ELR (cell line): ENCODE results near the gene B9D2.
A peak's percentile ranks its signal among the peaks of the same experiment; 100 is the strongest.
"Not testable (repeated sequence)": the region's sequence is repeated elsewhere in the genome, so short reads cannot be mapped to it uniquely, and the experiment has no call there.

ENCODE experiments used
- DNase-seq: peaks from one replicate; pipeline ENCODE4 v3.0.0-alpha.2; 2015; ENCODE audit warnings: low read depth

B9D2 gene

GRCh38 chr19:41363753-41364523, at the start of gene B9D2:
B9D2 (minus strand) TSS chr19:41364149; CDS start chr19:41363519, 630 bp downstream.
- DNase-seq = peak; percentile 98

GRCh38 chr19:41412953-41413352, 49.0 kb upstream of the B9D2 start:
- no peak for DNase-seq

- no peak for DNase-seq
Observed at GRCh38 chr19:41411968-41412265, 48.0 kb upstream of the B9D2 start.

- no peak for DNase-seq
Observed at GRCh38 chr19:41411100-41411967, 47.4 kb upstream of the B9D2 start.

- no peak for DNase-seq
Observed at GRCh38 chr19:41410336-41411054, 46.5 kb upstream of the B9D2 start.

- DNase-seq = peak; percentile 53
Observed at GRCh38 chr19:41409288-41409687, 45.3 kb upstream of the B9D2 start.

GRCh38 chr19:41408846-41409245, 44.9 kb upstream of the B9D2 start:
- not testable (repeated sequence) for DNase-seq

- no peak for DNase-seq
Observed at GRCh38 chr19:41408256-41408655, 44.3 kb upstream of the B9D2 start.

GRCh38 chr19:41407271-41407670, 43.3 kb upstream of the B9D2 start:
- no peak for DNase-seq

- no peak for DNase-seq
Observed at GRCh38 chr19:41405776-41406175, 41.8 kb upstream of the B9D2 start.

- no peak for DNase-seq
Observed at GRCh38 chr19:41403181-41403970, 39.4 kb upstream of the B9D2 start.

- no peak for DNase-seq
Observed at GRCh38 chr19:41402010-41402409, 38.1 kb upstream of the B9D2 start.

- DNase-seq = no peak
Observed at GRCh38 chr19:41401483-41401882, 37.5 kb upstream of the B9D2 start.

GRCh38 chr19:41399525-41399924, 35.6 kb upstream of the B9D2 start:
- no peak for DNase-seq

- DNase-seq = no peak
Observed at GRCh38 chr19:41399091-41399490, 35.1 kb upstream of the B9D2 start.

- no peak for DNase-seq
Observed at GRCh38 chr19:41398598-41398997, 34.6 kb upstream of the B9D2 start.

- DNase-seq = peak; percentile 38
Observed at GRCh38 chr19:41398050-41398418, 34.1 kb upstream of the B9D2 start.

- peak; percentile 100 for DNase-seq
Observed at GRCh38 chr19:41397086-41398049, 33.4 kb upstream of the B9D2 start, which contains the start of the genes BCKDHA and EXOSC5. BCKDHA (plus strand) TSS chr19:41397818; CDS start chr19:41397828, 10 bp downstream. EXOSC5 (minus strand) TSS chr19:41397359; CDS start chr19:41397328, 31 bp downstream.

GRCh38 chr19:41395355-41395754, 31.4 kb upstream of the B9D2 start:
- no peak for DNase-seq

GRCh38 chr19:41392775-41393174, 28.8 kb upstream of the B9D2 start:
- DNase-seq = no peak

- no peak for DNase-seq
Observed at GRCh38 chr19:41391618-41392017, 27.7 kb upstream of the B9D2 start.
